Measurements from ENCODE around the gene RNF166.

DNA sequence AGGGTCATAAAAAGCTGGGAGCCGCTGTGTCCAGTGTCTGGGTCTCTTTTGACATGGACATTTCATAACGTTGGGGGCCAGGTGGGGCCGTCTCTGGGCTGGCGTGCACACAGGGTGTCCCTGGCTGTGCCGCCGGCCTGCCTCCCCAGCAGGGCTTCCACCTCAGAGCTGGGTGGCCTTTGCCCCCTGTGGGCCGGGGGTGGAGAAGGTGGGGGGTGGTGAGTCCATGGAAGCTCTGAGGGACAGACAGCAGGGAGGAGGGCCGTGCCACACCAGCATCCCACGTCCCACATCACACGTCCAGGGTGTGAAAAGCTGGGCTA lies 19.0 kb downstream of the RNF166 start:
- TF ChIP-seq, protein P1, sequence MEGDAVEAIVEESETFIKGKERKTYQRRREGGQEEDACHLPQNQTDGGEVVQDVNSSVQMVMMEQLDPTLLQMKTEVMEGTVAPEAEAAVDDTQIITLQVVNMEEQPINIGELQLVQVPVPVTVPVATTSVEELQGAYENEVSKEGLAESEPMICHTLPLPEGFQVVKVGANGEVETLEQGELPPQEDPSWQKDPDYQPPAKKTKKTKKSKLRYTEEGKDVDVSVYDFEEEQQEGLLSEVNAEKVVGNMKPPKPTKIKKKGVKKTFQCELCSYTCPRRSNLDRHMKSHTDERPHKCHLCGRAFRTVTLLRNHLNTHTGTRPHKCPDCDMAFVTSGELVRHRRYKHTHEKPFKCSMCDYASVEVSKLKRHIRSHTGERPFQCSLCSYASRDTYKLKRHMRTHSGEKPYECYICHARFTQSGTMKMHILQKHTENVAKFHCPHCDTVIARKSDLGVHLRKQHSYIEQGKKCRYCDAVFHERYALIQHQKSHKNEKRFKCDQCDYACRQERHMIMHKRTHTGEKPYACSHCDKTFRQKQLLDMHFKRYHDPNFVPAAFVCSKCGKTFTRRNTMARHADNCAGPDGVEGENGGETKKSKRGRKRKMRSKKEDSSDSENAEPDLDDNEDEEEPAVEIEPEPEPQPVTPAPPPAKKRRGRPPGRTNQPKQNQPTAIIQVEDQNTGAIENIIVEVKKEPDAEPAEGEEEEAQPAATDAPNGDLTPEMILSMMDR (conservative IDR thresholded peaks at IDR 0.05; ENCODE audit: low read depth, low read length), result no peak
- TF ChIP-seq EZH2 (IDR thresholded peaks at IDR 0.05; ENCODE audit: borderline replicate concordance, low read depth, low read length, poor library complexity, severe bottlenecking), result no peak
